Left ventricle myocardium superior (tissue), 1 donor: ENCODE results near the gene NCEH1. TPM values are rescaled to one million over a fixed set of nuclear protein-coding genes. Genes with fewer than 3 reads are reported as not detected.
"Not testable (repeated sequence)": the region's sequence is repeated elsewhere in the genome, so short reads cannot be mapped to it uniquely, and the experiment has no call there.

ENCODE experiments used
- ATAC-seq: fragments of 200-7000 bp; cut with Tn5 transposase; one replicate; pipeline ENCODE4 v1.9.1; 2020; ENCODE audit warnings: mild to moderate bottlenecking, moderate library complexity
- DNase-seq: peaks from one replicate; pipeline ENCODE4 v3.0.0-alpha.2; 2020
- intact Hi-C: fragments of 100-400 bp; cut with micrococcal nuclease; formaldehyde crosslinking; loops from one replicate; pipeline ENCODE4 v1.11.0; 2022
- total RNA-seq: library from RNA; stranded (reverse); fragmentation: NEBNext Ultra II Directional; extraction: Animal tissue kit (Norgen Biotek cat#: 25700); gene quantifications from one replicate; pipeline ENCODE4 v1.2.1, GENCODE V29; 2021
- donor health status: DM: no; HTN: yes; CAD: no; lungs with severe emphysema.

Gene NCEH1
- total RNA-seq, 1 donor from 2014 or later, result 63.6 TPM

DNA sequence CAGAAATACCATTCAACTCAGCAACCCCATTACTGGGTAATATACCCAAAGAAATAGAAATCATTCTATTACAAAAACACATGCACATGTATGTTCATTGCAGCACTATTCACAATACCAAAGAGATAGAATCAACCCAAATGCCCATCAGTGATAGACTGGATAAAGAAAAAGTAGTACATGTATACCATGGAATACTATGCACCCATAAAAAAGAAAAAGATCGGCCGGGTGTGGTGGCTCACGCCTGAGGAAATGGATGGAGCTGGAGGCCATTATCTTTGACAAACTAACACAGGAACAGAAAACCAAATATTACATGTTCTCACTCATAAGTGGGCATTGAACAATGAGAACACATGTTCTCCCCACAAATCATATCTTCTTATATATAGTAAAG lies 112.0 kb downstream of the NCEH1 start:
- intact Hi-C loops, result loop anchor here (5.0 to 10.0 kb wide), 2 partner anchors 84 to 107 kb away; no protein-coding TSS in a partner anchor
- ATAC-seq, result no peak
- no peak for DNase-seq

DNA sequence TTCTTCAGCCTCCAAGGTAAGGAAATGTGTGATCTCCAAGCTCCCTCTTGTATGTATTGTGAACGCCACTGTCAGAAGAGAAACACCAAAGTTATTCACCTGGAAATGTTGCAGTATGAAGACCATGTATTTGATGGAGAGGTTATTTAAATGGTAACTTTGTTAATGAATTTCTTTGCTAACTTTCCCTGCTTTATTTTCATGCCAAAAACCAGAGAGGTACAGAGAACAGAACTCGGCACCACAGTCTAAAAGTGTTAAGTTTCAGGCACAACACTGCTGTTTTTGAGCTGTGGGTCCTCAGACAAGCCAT lies 114.5 kb downstream of the NCEH1 start:
- ATAC-seq (no peak), DNase-seq (no peak)
- intact Hi-C loops, result loop anchor here (5.0 to 10.0 kb wide), 2 partner anchors 82 to 104 kb away; no protein-coding TSS in a partner anchor

DNA sequence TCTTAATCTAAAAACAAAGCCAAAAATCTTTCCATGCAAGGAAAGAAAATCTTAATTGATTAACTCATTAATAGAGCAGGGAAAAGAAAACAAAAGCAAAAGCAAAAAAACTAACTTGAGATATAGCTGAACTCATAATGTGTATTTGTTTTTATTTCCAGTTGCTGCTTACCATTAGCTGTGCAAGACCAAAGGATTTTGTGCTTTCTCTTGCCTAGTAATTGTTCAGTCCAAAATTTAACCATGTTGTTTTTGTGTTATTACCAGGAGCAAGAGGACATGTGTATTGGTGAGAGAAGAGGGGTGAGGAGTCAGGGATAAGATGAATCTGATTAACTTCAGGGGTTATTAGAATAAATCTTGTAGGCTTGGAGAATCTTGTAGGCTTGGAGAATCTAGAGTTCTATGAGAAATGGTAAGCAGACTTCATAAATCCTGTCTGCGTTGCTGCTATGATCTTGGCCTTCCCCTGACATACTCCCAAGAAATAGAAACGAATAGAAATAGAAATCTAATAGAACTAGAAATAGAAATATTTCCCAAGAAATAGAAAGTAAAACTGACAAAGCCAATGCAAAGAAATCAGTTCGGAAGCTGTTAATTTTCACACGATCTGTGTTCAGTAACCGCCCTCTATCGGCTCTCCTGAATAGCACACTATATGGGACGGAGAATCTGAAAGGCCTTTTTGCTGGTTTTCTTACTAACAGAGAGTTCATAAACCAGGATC lies 115.0 kb downstream of the NCEH1 start:
- intact Hi-C loops, result loop anchor here (5.0 to 10.0 kb wide), 2 partner anchors 81 to 104 kb away; no protein-coding TSS in a partner anchor
- DNase-seq, result no peak
- ATAC-seq, result peak; percentile 79

DNA sequence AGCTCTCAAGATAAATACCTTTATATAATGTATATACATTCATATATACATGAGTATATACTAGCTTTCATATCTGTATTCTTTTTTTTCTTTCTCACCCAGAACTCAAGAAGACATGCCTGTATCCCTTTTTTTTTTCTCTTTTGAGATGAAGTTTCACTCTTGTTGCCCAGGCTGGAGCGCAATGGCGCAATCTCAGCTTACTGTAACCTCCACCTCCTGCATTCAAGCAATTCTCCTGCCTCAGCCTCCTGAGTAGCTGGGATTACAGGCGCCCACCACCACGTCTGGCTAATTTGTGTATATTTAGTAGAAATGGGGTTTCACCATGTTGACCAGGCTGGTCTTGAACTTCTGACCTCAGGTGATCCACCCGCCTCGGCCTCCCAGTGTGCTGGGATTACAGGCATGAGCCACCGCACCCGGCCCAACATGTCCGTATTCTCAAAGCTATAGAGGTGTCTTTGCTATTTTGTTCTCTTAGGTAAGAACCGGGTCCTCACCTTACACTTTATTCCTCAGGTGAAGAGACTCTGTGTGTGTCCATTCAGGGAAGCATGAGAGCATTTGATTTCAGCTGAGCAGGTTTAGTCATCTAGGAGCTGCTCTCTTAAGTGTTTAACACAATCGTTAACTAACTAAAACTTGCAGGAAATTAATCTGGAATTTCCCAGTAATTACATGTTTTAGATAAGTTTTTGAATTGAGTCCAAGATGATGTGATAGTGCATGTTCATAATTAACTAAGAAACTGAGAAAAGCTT lies 115.8 kb downstream of the NCEH1 start:
- ATAC-seq, result peak; percentile 23
- intact Hi-C loops, result loop anchor here (5.0 to 10.0 kb wide), 2 partner anchors 80 to 103 kb away; no protein-coding TSS in a partner anchor
- not testable (repeated sequence) for DNase-seq

DNA sequence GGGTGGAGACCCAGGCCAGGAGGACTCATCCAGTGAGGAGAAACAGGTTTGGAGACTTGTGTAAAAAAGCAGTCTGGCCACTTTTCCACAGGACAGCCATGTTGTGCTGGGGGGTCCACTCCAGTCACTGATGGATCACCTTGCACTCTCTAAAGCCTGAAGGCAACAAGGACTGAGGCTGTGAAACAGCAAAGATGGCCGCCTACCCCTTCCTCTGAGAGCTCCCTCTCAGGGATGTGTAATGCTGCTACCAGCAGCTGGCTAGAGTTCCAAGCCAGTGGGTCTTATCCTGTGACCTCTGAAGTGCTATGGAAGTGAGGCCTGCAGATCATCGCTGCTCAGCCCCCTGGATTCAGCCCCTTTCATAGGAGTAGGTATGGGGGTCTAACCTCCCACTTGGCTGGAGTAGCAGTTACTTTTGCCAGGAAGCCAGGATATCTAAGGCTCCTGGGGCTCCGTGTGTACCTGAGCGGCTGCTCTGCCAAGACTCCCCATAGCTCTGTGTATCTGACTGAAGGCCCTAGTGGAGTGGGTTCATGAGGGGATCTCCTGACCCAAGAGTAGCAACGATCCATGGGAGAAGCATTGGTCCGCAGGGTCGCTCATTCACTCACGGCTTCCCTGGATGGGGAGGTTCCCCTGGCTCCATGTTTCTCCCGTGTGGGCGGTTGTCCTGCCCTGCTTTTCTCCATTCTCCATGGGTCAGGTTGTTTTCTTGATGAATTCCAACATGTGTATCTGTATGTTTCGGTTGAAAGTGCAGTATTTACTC lies 117.8 kb downstream of the NCEH1 start:
- DNase-seq, result no peak
- ATAC-seq, result no peak
- intact Hi-C loops, result loop anchor here (10.0 kb wide), 1 partner anchor 78 kb away; no protein-coding TSS in a partner anchor

DNA sequence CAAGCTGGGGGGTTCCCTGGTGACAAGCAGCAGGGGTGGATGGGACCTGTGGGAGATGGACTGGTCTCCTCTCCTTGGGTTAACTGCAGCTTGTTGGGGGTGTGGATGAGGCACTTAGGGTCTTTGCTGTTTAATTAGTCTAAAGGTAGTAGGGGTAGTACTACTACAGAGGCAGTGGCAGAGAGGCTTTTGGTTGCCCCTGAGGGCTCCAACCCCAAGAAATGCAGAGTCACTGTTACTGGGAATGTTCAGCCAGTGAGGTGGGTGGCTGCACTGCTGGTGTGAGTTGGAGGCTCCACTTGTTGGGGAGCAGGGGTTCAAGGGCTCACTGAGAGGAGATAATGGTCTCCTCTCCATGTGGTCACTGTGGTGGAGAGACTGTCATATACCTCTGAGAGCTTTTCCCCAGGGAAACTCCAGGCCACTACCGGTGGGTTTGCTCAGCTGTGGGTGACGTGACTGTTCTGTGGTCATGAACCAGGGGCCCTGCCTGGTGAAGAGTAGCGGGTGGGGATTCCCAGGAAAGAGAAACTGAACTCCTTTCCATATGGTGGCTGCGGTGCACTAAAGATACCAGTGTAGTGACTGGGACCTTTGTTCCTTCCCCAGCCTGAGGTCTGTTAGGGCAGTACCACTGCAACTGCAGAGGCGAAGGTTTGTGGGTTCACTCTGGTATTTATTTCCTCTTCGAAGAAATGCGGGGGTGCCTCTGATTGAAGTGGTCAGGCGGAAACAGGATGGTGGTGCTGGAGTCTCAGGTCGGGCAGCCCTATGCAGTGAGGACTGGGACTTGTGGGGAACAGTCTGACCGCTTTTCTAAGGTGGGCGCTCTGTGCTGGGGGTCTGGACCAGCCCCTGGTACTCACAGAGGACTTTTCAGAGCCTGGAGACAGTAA lies 118.7 kb downstream of the NCEH1 start:
- intact Hi-C loops, result loop anchor here (10.0 kb wide), 1 partner anchor 77 kb away; no protein-coding TSS in a partner anchor
- ATAC-seq (no peak), DNase-seq (no peak)

DNA sequence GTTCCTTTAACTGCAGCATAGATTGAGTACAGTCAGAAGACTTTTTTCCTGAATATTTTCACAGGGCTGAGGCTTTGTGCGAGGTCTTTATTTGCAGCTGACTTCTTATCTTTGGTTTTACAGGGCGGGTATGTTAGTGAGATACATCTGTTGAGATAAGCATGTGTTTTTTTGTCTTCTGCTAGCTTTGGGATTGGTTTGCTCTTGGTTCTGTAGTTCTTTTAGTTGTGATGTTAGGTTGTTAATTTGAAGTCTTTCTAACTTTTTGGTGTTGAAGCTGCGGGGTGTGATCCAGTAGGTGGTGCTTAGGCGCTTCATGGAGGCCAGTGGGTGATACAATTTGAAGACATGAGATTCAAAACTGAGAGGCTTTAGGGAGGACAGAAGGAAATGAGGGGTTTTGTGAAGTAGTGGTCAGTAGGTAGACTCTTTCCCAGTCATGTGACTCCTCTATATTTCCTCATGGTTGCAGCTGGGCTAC lies 119.7 kb downstream of the NCEH1 start:
- DNase-seq, result no peak
- intact Hi-C loops, result loop anchor here (10.0 kb wide), 1 partner anchor 76 kb away; no protein-coding TSS in a partner anchor
- no peak for ATAC-seq

DNA sequence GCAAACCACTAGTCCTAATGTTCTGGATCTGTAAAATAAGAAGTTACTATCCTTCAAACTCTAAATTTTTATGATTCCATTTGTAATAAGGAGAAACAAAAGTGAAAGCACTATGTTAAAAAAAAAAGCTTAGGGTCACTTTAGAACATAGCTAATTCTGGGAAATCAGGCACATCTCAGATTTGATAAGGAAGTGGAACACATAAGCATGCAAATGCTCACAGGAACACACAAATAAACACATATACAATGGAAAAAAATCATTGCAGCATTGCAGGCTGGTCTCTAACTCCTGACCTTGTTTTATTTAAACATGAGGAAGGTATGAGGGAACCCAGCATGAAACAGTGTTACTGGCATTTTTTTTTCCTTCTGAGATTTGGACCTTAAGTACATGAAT lies 124.4 kb downstream of the NCEH1 start:
- intact Hi-C loops, result no loop called here
- ATAC-seq (peak; percentile 60), DNase-seq (no peak)

DNA sequence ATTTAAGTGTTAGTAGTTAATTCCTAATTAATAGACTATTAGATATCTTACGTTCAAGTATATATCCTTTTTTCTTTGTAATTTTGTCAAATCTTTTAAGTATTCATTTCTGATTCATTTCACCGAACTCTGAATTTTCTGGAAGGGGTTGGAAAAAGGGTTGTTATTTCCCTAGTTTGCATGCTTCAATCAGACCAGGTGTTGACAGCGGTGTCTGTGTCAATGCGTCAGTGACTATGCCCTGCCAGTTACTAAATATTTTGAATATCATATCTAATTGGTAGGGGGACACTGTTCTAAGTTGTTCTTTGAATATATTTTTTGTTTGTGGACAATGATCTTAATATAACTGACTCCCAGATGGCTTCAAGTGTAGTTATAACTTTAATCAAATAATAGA lies 124.9 kb downstream of the NCEH1 start:
- DNase-seq, result no peak
- ATAC-seq, result no peak
- intact Hi-C loops, result no loop called here

DNA sequence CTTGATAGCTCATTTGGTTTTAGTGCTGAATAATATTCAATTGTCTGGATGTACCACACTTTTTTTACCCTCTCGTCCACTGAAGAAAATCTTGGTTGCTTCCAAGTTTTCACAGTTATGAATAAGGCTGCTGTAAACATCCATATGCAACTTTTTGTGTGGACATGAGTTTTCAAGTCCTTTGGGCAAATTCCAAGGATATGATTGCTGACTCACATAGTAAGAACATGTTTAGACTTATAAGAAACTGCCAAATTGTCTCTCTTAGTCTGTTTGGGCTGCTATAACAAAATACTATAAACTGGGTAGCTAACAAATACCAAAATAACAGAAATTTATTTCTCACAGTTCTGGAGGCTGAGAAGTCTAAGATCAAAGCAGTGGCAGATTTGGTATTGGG lies 128.2 kb downstream of the NCEH1 start:
- DNase-seq (no peak), ATAC-seq (no peak)

DNA sequence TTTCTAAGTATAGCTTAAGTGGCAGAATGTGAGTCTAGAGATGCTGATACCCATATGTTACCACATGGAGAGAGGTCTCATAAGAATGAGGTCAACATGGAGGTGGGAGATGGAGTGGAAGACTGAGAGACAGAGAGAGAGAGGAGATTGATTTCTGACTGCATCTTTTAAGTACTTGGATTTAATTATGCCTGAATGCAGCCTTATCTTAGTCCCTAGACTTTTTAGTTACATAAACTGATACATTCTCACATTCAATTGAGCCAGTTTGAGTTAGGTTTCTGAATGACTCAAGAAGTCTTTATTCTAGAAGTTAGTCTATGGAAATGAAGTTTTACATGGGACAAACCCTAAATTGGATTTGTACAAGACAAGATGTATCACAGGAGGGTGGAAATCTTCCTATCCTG lies 129.1 kb downstream of the NCEH1 start:
- DNase-seq (no peak), ATAC-seq (no peak)
- intact Hi-C loops, result no loop called here

More for the DNA sequence above, 128.2 kb downstream of the NCEH1 start:
- intact Hi-C loops, result no loop called here

DNA sequence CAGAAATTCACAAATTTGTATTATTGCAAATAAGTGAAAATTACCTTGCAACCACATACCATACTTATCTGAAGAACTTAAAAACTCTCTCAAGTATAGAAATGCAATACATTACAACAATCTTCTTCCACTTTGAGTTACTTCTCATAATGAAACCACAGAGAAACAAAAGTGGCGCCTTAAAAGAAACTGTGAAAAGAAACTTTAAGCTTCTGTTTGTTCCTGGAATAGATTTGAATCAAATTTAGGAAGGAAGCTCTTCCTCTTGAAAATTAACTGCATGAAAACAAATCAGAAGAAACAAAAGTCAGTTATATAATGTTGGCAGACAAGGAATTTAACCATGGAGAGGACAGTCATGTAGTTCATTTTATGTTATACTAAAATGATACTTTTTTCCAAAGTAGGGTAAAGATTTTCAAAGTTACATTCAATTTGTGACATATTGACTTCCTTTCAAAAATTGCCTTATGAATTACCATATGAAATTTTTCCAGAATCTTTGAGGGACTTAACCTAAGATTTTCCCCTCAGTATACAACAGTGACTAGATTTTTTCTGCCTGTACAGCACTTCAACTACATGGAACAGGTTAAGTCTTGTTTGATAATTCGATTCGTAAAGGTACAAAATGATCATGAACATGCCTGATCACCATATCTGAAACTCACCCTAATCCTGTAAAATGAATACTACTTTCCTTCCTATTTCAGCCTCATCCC lies 130.0 kb downstream of the NCEH1 start:
- ATAC-seq (no peak), DNase-seq (no peak)
- intact Hi-C loops, result no loop called here

Other genes starting within 250 kb of the NCEH1 start
- gene TNFSF10, start 187.6 kb downstream of the NCEH1 start, total RNA-seq, result 18.8 TPM
- gene ECT2, start 39.7 kb upstream of the NCEH1 start, total RNA-seq, result 4.8 TPM